Mammary epithelial cell (primary cell): ENCODE results near the gene BTBD16.

Experiments
- EZH2 ChIP-seq: IDR thresholded peaks from 2 replicates; pipeline ENCODE4 v1.6.1; 2012; ENCODE audit warnings: low read length, inconsistent platforms, borderline replicate concordance
- TF ChIP-seq, protein P1 (sequence below), 2 donors: IDR thresholded peaks in 1 of 2; conservative IDR thresholded peaks in 1 of 2; 2 replicates each; pipeline ENCODE4 v1.5.1; 2011 to 2012; ENCODE audit warnings: inconsistent platforms in 2 of 2, low read length in 2 of 2, mild to moderate bottlenecking in 2 of 2, control low read depth in 1 of 2, low read depth in 1 of 2; ENCODE audit not compliant: insufficient read depth in 1 of 2; ENCODE audit errors: extremely low read depth in 1 of 2

DNA sequence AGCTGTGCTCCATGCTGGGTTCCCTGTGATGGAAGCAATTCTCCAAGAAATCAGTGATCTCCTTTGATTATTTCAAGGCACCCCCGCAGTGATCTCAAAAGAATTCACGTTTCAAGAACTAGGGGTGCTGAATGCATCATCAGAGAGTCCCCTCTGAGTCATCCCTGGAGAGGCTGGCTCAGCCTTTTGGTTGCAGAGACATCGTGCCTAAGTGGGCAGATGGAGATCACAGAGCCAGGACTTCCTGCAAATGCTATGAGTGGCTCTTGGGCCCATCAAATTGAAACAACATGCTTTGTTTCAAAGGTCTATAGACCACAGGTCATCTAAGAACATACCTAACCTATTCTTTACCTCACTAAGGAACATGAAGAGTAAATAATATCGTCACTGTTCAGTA, 61.9 kb downstream of the BTBD16 start:
- TF ChIP-seq EZH2: no peak
- TF ChIP-seq, protein P1, sequence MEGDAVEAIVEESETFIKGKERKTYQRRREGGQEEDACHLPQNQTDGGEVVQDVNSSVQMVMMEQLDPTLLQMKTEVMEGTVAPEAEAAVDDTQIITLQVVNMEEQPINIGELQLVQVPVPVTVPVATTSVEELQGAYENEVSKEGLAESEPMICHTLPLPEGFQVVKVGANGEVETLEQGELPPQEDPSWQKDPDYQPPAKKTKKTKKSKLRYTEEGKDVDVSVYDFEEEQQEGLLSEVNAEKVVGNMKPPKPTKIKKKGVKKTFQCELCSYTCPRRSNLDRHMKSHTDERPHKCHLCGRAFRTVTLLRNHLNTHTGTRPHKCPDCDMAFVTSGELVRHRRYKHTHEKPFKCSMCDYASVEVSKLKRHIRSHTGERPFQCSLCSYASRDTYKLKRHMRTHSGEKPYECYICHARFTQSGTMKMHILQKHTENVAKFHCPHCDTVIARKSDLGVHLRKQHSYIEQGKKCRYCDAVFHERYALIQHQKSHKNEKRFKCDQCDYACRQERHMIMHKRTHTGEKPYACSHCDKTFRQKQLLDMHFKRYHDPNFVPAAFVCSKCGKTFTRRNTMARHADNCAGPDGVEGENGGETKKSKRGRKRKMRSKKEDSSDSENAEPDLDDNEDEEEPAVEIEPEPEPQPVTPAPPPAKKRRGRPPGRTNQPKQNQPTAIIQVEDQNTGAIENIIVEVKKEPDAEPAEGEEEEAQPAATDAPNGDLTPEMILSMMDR (conservative IDR thresholded peaks at IDR 0.05 in 1 of 2, IDR thresholded peaks at IDR 0.05 in 1 of 2; ENCODE audit: extremely low read depth in 1 of 2, insufficient read depth in 1 of 2, low read depth in 1 of 2, low read length in 2 of 2): no peak
